HepG2 (cell line): ENCODE data around the gene ADCK2. TPM values are rescaled to one million over a fixed set of nuclear protein-coding genes. Genes with fewer than 3 reads are reported as not detected.
A peak's percentile ranks its signal among the peaks of the same experiment; 100 is the strongest.

ENCODE experiments used
- ATAC-seq: fragments of 200-7000 bp; cut with Tn5 transposase; 3 replicates; pipeline ENCODE4 v1.9.1; 2020; ENCODE audit warnings: mild to moderate bottlenecking, moderate library complexity
- BruUV-seq: library from RNA; stranded (reverse); fragments of 400-500 nt; replicated peaks from 2 replicates; lab custom pipeline; 2021; lab: Mats Ljungman, UMichigan
- CTCF ChIA-PET: fragments of 300-600 bp; formaldehyde crosslinking; extraction: SDS; loops from one replicate; lab custom pipeline; 2021; ENCODE audit warnings: low total read pairs, inconsistent platforms, low intra/inter-chr PET ratio; lab: Yijun Ruan, JAX
- POLR2A ChIA-PET: fragments of 350-600 bp; sonication (Branson Sonifier 250); formaldehyde crosslinking; loops from one replicate; lab custom pipeline; 2020; ENCODE audit warnings: antibody characterized with exemption, inconsistent platforms; lab: Yijun Ruan, JAX
- DNase-seq: peaks from one replicate; pipeline ENCODE4 v3.0.0-alpha.2; 2015; ENCODE audit warnings: low spot score
- FAIRE-seq: peaks from 3 replicates; lab custom pipeline; 2011; peaks lifted over from hg19 to GRCh38; lab: Jason Lieb, UNC
- H2AFZ ChIP-seq: one replicate; pipeline ENCODE4 v1.6.1; 2011; ENCODE audit warnings: low read length, inconsistent platforms
- H3K27ac ChIP-seq: fragments of 300-600 bp; 3 replicates; pipeline ENCODE4 v1.8.0; 2011; ENCODE audit warnings: mixed run types, mild to moderate bottlenecking, mixed read lengths, low read length, inconsistent platforms; ENCODE audit not compliant: insufficient read depth; ENCODE audit errors: extremely low read length
- H3K27me3 ChIP-seq, 2 experiments: fragments of 200-600 bp in 1 of 2; 2 replicates in 1 of 2; 3 replicates in 1 of 2; pipeline versions ENCODE4 v1.6.0 to v1.8.0; 2011; ENCODE audit warnings: low read length in 2 of 2, mild to moderate bottlenecking in 2 of 2, moderate library complexity in 2 of 2, inconsistent platforms in 1 of 2; ENCODE audit not compliant: insufficient read depth in 2 of 2, control insufficient read depth in 1 of 2
- H3K36me3 ChIP-seq, 2 experiments: fragments of 200-600 bp in 1 of 2; replicated peaks in 1 of 2; 2 replicates in 1 of 2; 3 replicates in 1 of 2; pipeline versions ENCODE4 v1.5.1 to v1.8.0; 2011; ENCODE audit warnings: low read length in 2 of 2, inconsistent platforms in 1 of 2; ENCODE audit not compliant: insufficient read depth in 2 of 2, control insufficient read depth in 1 of 2
- H3K4me1 ChIP-seq: 2 replicates; pipeline ENCODE4 v1.5.1; 2012; ENCODE audit warnings: low read length, inconsistent platforms; ENCODE audit not compliant: insufficient read depth
- H3K4me2 ChIP-seq: 2 replicates; pipeline ENCODE4 v1.6.0; 2011; ENCODE audit warnings: low read depth, low read length, inconsistent platforms
- H3K4me3 ChIP-seq, 3 experiments: fragments of 200-600 bp in 1 of 3; sonication (generic), shearing (Covaris generic) in 1 of 3; replicated peaks in 1 of 3; 2 replicates each; pipeline ENCODE4 v1.5.1; 2011 to 2016; ENCODE audit warnings: low read length in 3 of 3, inconsistent platforms in 2 of 3, low read depth in 2 of 3, mild to moderate bottlenecking in 2 of 3, control low read depth in 1 of 3, mixed read lengths in 1 of 3; ENCODE audit not compliant: insufficient read depth in 1 of 3
- H3K79me2 ChIP-seq: one replicate; pipeline ENCODE4 v1.6.1; 2011; ENCODE audit warnings: low read length, inconsistent platforms; ENCODE audit not compliant: insufficient read depth
- H3K9ac ChIP-seq: 2 replicates; pipeline ENCODE4 v1.6.0; 2011; ENCODE audit warnings: mild to moderate bottlenecking, low read depth, low read length, inconsistent platforms; ENCODE audit not compliant: insufficient read depth
- H3K9me3 ChIP-seq: 2 replicates; pipeline ENCODE4 v1.5.1; 2012; ENCODE audit warnings: mild to moderate bottlenecking, low read length
- H4K20me1 ChIP-seq: 2 replicates; pipeline ENCODE4 v1.6.0; 2011; ENCODE audit warnings: inconsistent platforms, mild to moderate bottlenecking, low read length, moderate library complexity; ENCODE audit not compliant: insufficient read depth
- CEBPG ChIP-seq: IDR thresholded peaks from 2 replicates; pipeline ENCODE4 v1.6.1; 2016
- GATAD2A ChIP-seq: IDR thresholded peaks from 2 replicates; pipeline ENCODE4 v1.6.1; 2016
- GFI1 ChIP-seq: sonication (generic); formaldehyde crosslinking; IDR thresholded peaks from 2 replicates; pipeline ENCODE4 v1.5.0; 2020; ENCODE audit warnings: missing genetic modification reagents, mild to moderate bottlenecking, borderline replicate concordance
- HNRNPL ChIP-seq: fragments of 200-400 bp; formaldehyde crosslinking; IDR thresholded peaks from 2 replicates; pipeline ENCODE4 v1.6.1; 2017; ENCODE audit warnings: mild to moderate bottlenecking, low read depth, low read length
- HOXA9 ChIP-seq: sonication (generic); formaldehyde crosslinking; IDR thresholded peaks from 2 replicates; pipeline ENCODE4 v1.8.1; 2022; ENCODE audit warnings: missing genetic modification reagents, mild to moderate bottlenecking, moderate library complexity, borderline replicate concordance
- MAX ChIP-seq: IDR thresholded peaks from 2 replicates; pipeline ENCODE4 v1.6.1; 2012; ENCODE audit warnings: inconsistent platforms
- MXD3 ChIP-seq: IDR thresholded peaks from 2 replicates; pipeline ENCODE4 v1.6.1; 2016; ENCODE audit warnings: mild to moderate bottlenecking, missing biosample characterization, missing genetic modification reagents
- POGZ ChIP-seq: sonication (generic); formaldehyde crosslinking; IDR thresholded peaks from 2 replicates; pipeline ENCODE4 v1.4.0; 2020; ENCODE audit warnings: mild to moderate bottlenecking, missing genetic modification reagents
- PRPF4 ChIP-seq: fragments of 200-400 bp; formaldehyde crosslinking; IDR thresholded peaks from 2 replicates; pipeline ENCODE4 v1.6.1; 2016; ENCODE audit warnings: low read length, low read depth; ENCODE audit not compliant: poor library complexity, severe bottlenecking
- REPIN1 ChIP-seq: sonication (generic); formaldehyde crosslinking; IDR thresholded peaks from 2 replicates; pipeline ENCODE4 v1.8.0; 2022; ENCODE audit warnings: missing genetic modification reagents, low read depth, mild to moderate bottlenecking, borderline replicate concordance
- ZBTB42 ChIP-seq: sonication (generic); formaldehyde crosslinking; IDR thresholded peaks from 2 replicates; pipeline ENCODE4 v1.5.0; 2020; ENCODE audit warnings: mild to moderate bottlenecking, missing genetic modification reagents
- ZBTB7B ChIP-seq: sonication (generic); formaldehyde crosslinking; IDR thresholded peaks from 2 replicates; pipeline ENCODE4 v1.4.0; 2020; ENCODE audit warnings: missing genetic modification reagents
- ZMYM4 ChIP-seq: sonication (generic); formaldehyde crosslinking; IDR thresholded peaks from 2 replicates; pipeline ENCODE4 v1.8.1; 2023; ENCODE audit warnings: mild to moderate bottlenecking, missing genetic modification reagents
- ZNF101 ChIP-seq: sonication (generic); formaldehyde crosslinking; IDR thresholded peaks from 2 replicates; pipeline ENCODE4 v1.4.0; 2020; ENCODE audit warnings: mild to moderate bottlenecking, low read depth, missing genetic modification reagents, borderline replicate concordance
- ZNF598 ChIP-seq: sonication (generic); formaldehyde crosslinking; IDR thresholded peaks from 2 replicates; pipeline ENCODE4 v1.5.1; 2020; ENCODE audit warnings: mild to moderate bottlenecking, missing genetic modification reagents, borderline replicate concordance
- ZNF670 ChIP-seq: sonication (generic); formaldehyde crosslinking; IDR thresholded peaks from 2 replicates; pipeline ENCODE4 v1.8.0; 2022; ENCODE audit warnings: mild to moderate bottlenecking, missing genetic modification reagents, borderline replicate concordance
- ZNF724P ChIP-seq: sonication (generic); formaldehyde crosslinking; IDR thresholded peaks from 2 replicates; pipeline ENCODE4 v1.8.0; 2022; ENCODE audit warnings: missing genetic modification reagents, borderline replicate concordance
- ZNF740 ChIP-seq: sonication (generic); formaldehyde crosslinking; IDR thresholded peaks from 2 replicates; pipeline ENCODE4 v1.4.0; 2020; ENCODE audit warnings: missing genetic modification reagents
- ZNF761 ChIP-seq: sonication (generic); formaldehyde crosslinking; conservative IDR thresholded peaks from 2 replicates; pipeline ENCODE4 v1.4.0; 2020; ENCODE audit warnings: mild to moderate bottlenecking, missing genetic modification reagents
- WGBS: methylation state at CpG from one replicate; pipeline ENCODE4 v1.1.6; 2017; ENCODE audit warnings: low lambda C conversion rate; 5-methylcytosine and 5-hydroxymethylcytosine counted together
- in situ Hi-C: cut with HindIII; loops from 2 replicates; pipeline ENCODE4 v1.10.0; 2017; ENCODE audit warnings: low pct_unique_long_range_greater_than_20kb; ENCODE audit not compliant: extremely low pct_ligation_motif_present
- intact Hi-C: fragments of 100-400 bp; cut with micrococcal nuclease; formaldehyde crosslinking; loops from one replicate; pipeline ENCODE4 v1.10.0; 2022; ENCODE audit not compliant: unreplicated experiment
- polyA plus RNA-seq, 8 experiments: library from polyadenylated mRNA; depleted of rRNA in 3 of 8; stranded (reverse) in 7 of 8; unstranded in 1 of 8; fragments of >200 nt; fragmentation: Illumina TruSeq in 4 of 8; extraction: Trizol in 4 of 8; gene quantifications; 2 replicates each; pipeline versions ENCODE4 v1.2.1 to v1.2.3, GENCODE V29; 2011 to 2016; ENCODE audit warnings: low read depth in 4 of 8, missing spikeins in 1 of 8, mixed read lengths in 1 of 8; ENCODE audit not compliant: insufficient read depth in 1 of 8
- total RNA-seq, 5 experiments: library from RNA; depleted of rRNA; stranded (reverse); fragments of >200 nt; fragmentation: Illumina TruSeq; extraction: Trizol; gene quantifications; 2 replicates each; pipeline ENCODE4 v1.2.3, GENCODE V29; 2016; ENCODE audit warnings: low read depth in 1 of 5

ADCK2 gene
- total and polyA plus RNA-seq, 2 of the 13 experiments (the other 11 are each of a cell fraction or from before 2014, with no cell fraction given), result 8.6 to 18.8 TPM

GRCh38 chr7:140744005-140744404 lies 71.3 kb downstream of the ADCK2 start:
- no TSS peak for BruUV-seq
- no peak for TF ChIP-seq ZNF598 (CRISPR knock-in tag)
- no peak for TF ChIP-seq HNRNPL
- TF ChIP-seq ZNF101 (CRISPR knock-in tag), result no peak
- TF ChIP-seq GFI1 (CRISPR knock-in tag), result peak; percentile 56; the same call in 1 of the 2 replicates
- no peak for TF ChIP-seq MXD3
- no peak for TF ChIP-seq ZBTB42
- TF ChIP-seq ZNF740 (CRISPR knock-in tag), result no peak
- no peak for TF ChIP-seq PRPF4
- 0 out of 2 replicates have a peak, but pooled peaks have one; percentile 27 for TF ChIP-seq MAX
- TF ChIP-seq ZNF670 (CRISPR knock-in tag), result no peak
- TF ChIP-seq CEBPG (CRISPR knock-in tag), result peak; percentile 41; the same call in 1 of the 2 replicates
- peak; percentile 49 for TF ChIP-seq GATAD2A (CRISPR knock-in tag)
- TF ChIP-seq ZMYM4 (CRISPR knock-in tag), result peak; percentile 93
- TF ChIP-seq POGZ, result peak; percentile 56; the same call in 1 of the 2 replicates
- TF ChIP-seq ZNF761, result no peak
- TF ChIP-seq ZNF724P (CRISPR knock-in tag), result no peak
- 0 out of 2 replicates have a peak, but pooled peaks have one; percentile 57 for TF ChIP-seq HOXA9
- peak; percentile 40; the same call in 1 of the 2 replicates for TF ChIP-seq ZBTB7B
- peak; percentile 35; the same call in 1 of the 2 replicates for TF ChIP-seq REPIN1 (CRISPR knock-in tag)

More at GRCh38 chr7:140744005-140744404, 71.3 kb downstream of the ADCK2 start:
- H2AFZ ChIP-seq, result no peak overlapping the region
- H3K9ac ChIP-seq, result no peak overlapping the region
- H3K27me3 ChIP-seq, result no peaks in the 10 kb centered on the region
- H3K27ac ChIP-seq, result peak overlapping the region; percentile 52
- H4K20me1 ChIP-seq, result no peaks in the 10 kb centered on the region
- 38% methylated on average over 2 of the region's 2 CpGs for WGBS
- no peaks in the 10 kb centered on the region for H3K9me3 ChIP-seq
- DNase-seq, result peak; percentile 58
- CTCF ChIA-PET, result no interaction called here
- H3K4me1 ChIP-seq, result peaks cover 13% of the 10 kb centered on the region
- ATAC-seq, result peak; percentile 98
- FAIRE-seq, result peak; percentile 87
- no peak overlapping the region for H3K4me3 ChIP-seq
- H3K4me2 ChIP-seq, result peak overlapping the region; percentile 8; the same call in 1 of the 2 replicates
- peaks cover under 1 to 6% of the 10 kb centered on the region in 2 experiments; a peak in 3 of 5 replicates for H3K36me3 ChIP-seq
- intact Hi-C loops (no loop called here), in situ Hi-C loops (no loop called here)
- no peaks in the 10 kb centered on the region for H3K79me2 ChIP-seq
- POLR2A ChIA-PET, result interaction anchor here (1.2 kb wide), 1 partner anchor 180 kb away, joined by 3 read pairs; the partner anchor contains the start of gene BRAF
